ENCODE measurements around the gene MAP2. TPM values are rescaled to one million over a fixed set of nuclear protein-coding genes. Genes with fewer than 3 reads are reported as not detected.

MAP2 gene
- total RNA-seq, 1 donor from 2014 or later: 57.6 TPM

DNA sequence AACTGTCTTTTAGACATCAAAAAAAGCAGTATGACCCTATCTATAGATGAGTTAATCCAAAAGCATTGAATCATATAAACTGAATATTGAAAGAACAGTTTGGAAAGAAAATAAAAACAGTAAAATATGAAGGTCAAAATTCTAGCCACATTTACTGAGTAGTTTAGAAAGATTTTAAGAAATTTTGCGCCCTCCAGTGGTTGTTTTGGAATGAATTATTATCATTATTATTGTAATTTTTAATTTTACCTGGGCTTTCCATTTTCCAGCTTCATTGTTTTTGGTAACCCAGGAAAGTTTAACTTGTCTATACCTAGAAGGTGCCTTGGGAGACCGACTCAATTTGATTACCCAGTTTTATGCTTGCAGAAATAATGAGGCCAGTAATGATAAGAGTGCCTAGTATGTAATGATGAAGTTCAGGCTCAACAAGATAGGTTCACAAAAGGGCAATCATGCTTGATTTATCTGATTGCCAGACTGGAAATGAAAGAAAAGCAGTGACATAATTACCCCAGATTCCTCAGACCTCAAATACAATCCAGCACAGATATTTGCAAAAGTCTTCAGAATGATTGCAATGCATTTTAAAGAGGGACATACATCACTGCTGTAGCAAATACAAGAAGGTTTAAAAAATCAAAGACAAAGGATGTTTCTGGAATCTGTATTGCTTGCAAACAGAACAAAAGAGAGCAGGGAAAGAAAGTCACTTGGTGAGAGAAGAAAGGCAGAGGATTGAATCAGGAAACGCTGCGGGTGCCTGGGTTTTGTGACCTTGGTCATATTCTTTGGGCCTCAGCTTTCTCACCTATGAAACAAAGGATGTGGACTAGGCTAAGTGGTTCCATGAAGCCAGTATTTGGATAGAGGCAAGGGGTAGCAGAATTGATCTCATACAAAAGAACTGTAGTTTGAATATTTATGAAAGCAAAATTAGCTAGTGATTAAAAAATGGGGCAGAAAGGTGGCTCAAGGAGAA, 153.8 kb downstream of the MAP2 start:
- H3K9me3 ChIP-seq: no peaks in the 10 kb centered on the region
- DNase-seq (ENCODE audit: low spot score in 2 of 2): no peak
- intact Hi-C loops (cut with DNase I): loop anchor here (2.0 to 5.0 kb wide), 2 partner anchors 155 to 243 kb away; partner anchors contain the start of gene MAP2
- H3K27me3 ChIP-seq: no peaks in the 10 kb centered on the region
- no peaks in the 10 kb centered on the region for H3K36me3 ChIP-seq
- TF ChIP-seq, protein P1, sequence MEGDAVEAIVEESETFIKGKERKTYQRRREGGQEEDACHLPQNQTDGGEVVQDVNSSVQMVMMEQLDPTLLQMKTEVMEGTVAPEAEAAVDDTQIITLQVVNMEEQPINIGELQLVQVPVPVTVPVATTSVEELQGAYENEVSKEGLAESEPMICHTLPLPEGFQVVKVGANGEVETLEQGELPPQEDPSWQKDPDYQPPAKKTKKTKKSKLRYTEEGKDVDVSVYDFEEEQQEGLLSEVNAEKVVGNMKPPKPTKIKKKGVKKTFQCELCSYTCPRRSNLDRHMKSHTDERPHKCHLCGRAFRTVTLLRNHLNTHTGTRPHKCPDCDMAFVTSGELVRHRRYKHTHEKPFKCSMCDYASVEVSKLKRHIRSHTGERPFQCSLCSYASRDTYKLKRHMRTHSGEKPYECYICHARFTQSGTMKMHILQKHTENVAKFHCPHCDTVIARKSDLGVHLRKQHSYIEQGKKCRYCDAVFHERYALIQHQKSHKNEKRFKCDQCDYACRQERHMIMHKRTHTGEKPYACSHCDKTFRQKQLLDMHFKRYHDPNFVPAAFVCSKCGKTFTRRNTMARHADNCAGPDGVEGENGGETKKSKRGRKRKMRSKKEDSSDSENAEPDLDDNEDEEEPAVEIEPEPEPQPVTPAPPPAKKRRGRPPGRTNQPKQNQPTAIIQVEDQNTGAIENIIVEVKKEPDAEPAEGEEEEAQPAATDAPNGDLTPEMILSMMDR (IDR thresholded peaks at IDR 0.05): peak in 2 of 3 experiments; percentile 21 to 48
- no peaks in the 10 kb centered on the region for H3K4me1 ChIP-seq
- H3K27ac ChIP-seq: no peak overlapping the region
- H3K4me3 ChIP-seq: no peak overlapping the region

DNA sequence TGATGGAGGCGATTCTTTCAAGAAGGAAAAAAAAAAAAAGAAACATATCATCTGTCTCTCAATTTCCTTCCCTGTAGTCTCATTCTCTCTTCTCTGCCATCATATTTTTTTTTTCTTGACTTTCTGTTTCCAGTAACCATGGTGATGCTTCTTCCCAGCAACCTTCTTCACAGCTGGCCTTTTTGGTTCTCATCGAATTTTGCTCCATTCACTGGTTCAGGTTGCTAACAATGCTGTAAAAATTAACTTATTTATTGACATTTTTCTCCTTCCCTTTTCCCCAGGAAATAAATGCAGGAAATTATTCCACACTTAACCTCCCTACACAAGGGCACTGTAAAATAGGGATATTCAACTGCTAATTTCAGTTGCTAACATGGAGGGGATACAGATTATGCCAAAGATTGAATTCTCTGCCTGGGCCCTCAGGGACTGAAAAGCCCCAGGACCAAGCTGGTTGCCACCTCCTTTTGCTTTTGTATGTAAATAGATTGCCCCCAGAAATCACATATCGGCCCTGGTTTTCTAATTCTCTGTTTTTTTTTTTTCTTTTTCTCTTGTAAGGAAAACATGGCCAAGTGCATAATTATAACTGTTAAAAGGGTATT, 154.7 kb downstream of the MAP2 start:
- Histone ChIP-seq H3K9me3 (no peaks in the 10 kb centered on the region), H3K36me3 (no peaks in the 10 kb centered on the region), H3K27ac (no peak overlapping the region), H3K27me3 (no peaks in the 10 kb centered on the region), H3K4me1 (no peaks in the 10 kb centered on the region), H3K4me3 (no peak overlapping the region)
- intact Hi-C loops (cut with DNase I): loop anchor here (2.0 to 5.0 kb wide), 2 partner anchors 156 to 244 kb away; partner anchors contain the start of gene MAP2
- TF ChIP-seq, protein P1 (IDR thresholded peaks at IDR 0.05): no peak
- DNase-seq (ENCODE audit: low spot score in 2 of 2): no peak

DNA sequence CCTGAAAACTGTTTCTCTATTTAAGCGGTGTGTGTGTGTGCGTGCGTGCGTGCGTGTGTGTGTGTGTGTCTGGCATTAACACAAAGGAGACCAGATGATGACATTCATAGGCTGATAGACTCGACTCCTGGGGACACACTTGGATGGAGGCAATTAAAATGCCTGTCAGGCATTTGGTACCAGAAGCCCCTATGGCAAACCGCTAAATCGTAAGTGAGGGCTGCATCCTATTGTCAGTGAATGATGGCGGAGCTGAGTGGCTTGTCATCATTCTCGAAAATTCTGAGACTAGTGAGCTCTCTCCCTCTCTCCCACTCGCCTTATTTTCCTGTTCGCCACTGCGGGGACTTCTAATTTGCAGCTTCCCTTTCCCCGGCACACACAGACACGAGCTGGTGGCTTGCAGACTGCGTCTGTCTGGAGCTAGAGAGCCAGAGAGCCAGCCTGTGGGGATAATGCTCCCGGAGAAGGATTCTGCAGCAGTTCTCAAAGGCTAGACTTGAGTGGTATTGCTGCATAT, 155.4 kb downstream of the MAP2 start:
- TF ChIP-seq, protein P1 (IDR thresholded peaks at IDR 0.05): no peak
- peak overlapping the region; percentile 42 to 54 for H3K4me3 ChIP-seq
- H3K36me3 ChIP-seq: no peaks in the 10 kb centered on the region
- DNase-seq (ENCODE audit: low spot score in 2 of 2): peak in 1 of 2 donors; percentile 63
- intact Hi-C loops (cut with DNase I): loop anchor here (2.0 to 5.0 kb wide), 2 partner anchors 157 to 244 kb away; partner anchors contain the start of gene MAP2
- H3K27me3 ChIP-seq: no peaks in the 10 kb centered on the region
- H3K4me1 ChIP-seq: no peaks in the 10 kb centered on the region
- H3K27ac ChIP-seq: no peak overlapping the region
- no peaks in the 10 kb centered on the region for H3K9me3 ChIP-seq

DNA sequence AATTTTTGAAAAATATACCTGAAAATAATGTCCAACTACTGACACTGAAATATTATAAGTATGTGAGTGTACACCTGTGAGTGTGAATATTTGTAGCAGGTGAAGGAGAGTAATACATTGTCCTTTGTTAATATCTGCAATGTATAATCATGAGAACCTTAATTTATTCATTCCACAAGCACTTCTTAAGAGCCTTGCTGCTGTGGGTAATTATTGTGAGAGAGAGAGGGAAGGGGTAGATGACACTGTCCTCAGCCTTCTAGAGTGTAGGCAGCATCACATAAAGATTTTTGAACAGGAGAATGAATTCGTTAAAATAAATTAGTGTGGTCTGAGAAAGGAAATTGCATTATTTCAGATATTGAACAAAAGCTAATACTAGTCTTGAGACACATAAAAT, 157.2 kb downstream of the MAP2 start:
- H3K27me3 ChIP-seq: no peaks in the 10 kb centered on the region
- no peak overlapping the region for H3K4me3 ChIP-seq
- intact Hi-C loops (cut with DNase I): no loop called here
- H3K9me3 ChIP-seq: no peaks in the 10 kb centered on the region
- H3K27ac ChIP-seq: no peak overlapping the region
- no peak for DNase-seq (ENCODE audit: low spot score in 2 of 2)
- TF ChIP-seq, protein P1 (IDR thresholded peaks at IDR 0.05): no peak
- no peaks in the 10 kb centered on the region for H3K36me3 ChIP-seq
- no peaks in the 10 kb centered on the region for H3K4me1 ChIP-seq

DNA sequence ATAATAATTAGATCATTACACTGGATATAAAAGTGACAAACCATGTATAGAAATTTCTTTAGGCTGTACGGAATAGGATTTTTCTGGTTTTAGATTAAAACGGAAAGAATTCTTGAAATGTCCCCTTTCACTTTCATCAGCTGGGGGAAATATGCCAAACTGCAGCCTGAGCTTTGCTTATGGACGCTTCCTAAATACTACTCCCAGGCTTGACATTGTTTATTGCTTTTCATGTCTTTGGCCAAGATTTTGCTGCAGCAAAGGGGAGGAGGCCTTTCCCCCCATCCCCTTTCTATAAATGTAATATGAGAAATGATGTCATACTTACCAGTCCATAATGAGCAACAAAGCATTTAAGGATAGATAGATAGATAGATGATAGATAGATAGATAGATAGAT, 158.4 kb downstream of the MAP2 start:
- H3K27ac ChIP-seq: no peak overlapping the region
- intact Hi-C loops (cut with DNase I): no loop called here

More for the DNA sequence above, 158.4 kb downstream of the MAP2 start:
- Histone ChIP-seq H3K4me3 (no peak overlapping the region), H3K9me3 (no peaks in the 10 kb centered on the region), H3K4me1 (no peaks in the 10 kb centered on the region), H3K27me3 (no peaks in the 10 kb centered on the region), H3K36me3 (no peaks in the 10 kb centered on the region)
- TF ChIP-seq, protein P1 (IDR thresholded peaks at IDR 0.05): no peak
- no peak for DNase-seq (ENCODE audit: low spot score in 2 of 2)

Measured in ascending aorta (tissue), 2 donors.